ENCODE measurements around the gene ITPRID1.

- TF ChIP-seq CTCF (IDR thresholded peaks at IDR 0.05), result no peak
- TF ChIP-seq ZFX (IDR thresholded peaks at IDR 0.05; ENCODE audit: borderline replicate concordance), result no peak
These were observed 137.6 kb downstream of the ITPRID1 start for GRCh38 chr7:31651234-31652062.
